Loucy (cell line): ENCODE results near the gene VAV2.
A peak's percentile ranks its signal among the peaks of the same experiment; 100 is the strongest.

Source experiments
- H2AFZ ChIP-seq: fragments of 200-600 bp; sonication (generic); 2 replicates; pipeline ENCODE4 v1.6.0; 2016; ENCODE audit warnings: antibody characterized with exemption, mild to moderate bottlenecking, low read length, moderate library complexity
- H3F3A ChIP-seq: fragments of 200-600 bp; 2 replicates; pipeline ENCODE4 v1.6.0; 2016; ENCODE audit warnings: antibody characterized with exemption, low read depth, mild to moderate bottlenecking
- H3K27me3 ChIP-seq: fragments of 200-600 bp; sonication (generic); 2 replicates; pipeline ENCODE4 v1.6.1; 2014; ENCODE audit warnings: low read length, mild to moderate bottlenecking; ENCODE audit not compliant: insufficient read depth, poor library complexity, severe bottlenecking
- H3K36me3 ChIP-seq: fragments of 200-600 bp; sonication (generic); 2 replicates; pipeline ENCODE4 v1.6.1; 2016; ENCODE audit warnings: low read length; ENCODE audit not compliant: insufficient read depth
- H3K4me1 ChIP-seq: fragments of 200-600 bp; sonication (generic); 2 replicates; pipeline ENCODE4 v1.5.1; 2014; ENCODE audit warnings: low read length, mild to moderate bottlenecking; ENCODE audit not compliant: insufficient read depth, poor library complexity, severe bottlenecking
- H3K4me2 ChIP-seq: fragments of 200-600 bp; sonication (generic); 2 replicates; pipeline ENCODE4 v1.6.0; 2014; ENCODE audit warnings: antibody characterized with exemption, low read length, low read depth, mild to moderate bottlenecking; ENCODE audit not compliant: poor library complexity, severe bottlenecking
- H3K4me3 ChIP-seq: fragments of 200-600 bp; sonication (generic); 2 replicates; pipeline ENCODE4 v1.5.1; 2014; ENCODE audit warnings: low read length, mild to moderate bottlenecking, mixed read lengths; ENCODE audit not compliant: poor library complexity, severe bottlenecking
- H3K79me2 ChIP-seq: fragments of 200-600 bp; sonication (generic); 2 replicates; pipeline ENCODE4 v1.6.1; 2014; ENCODE audit warnings: low read length; ENCODE audit not compliant: insufficient read depth
- H3K9ac ChIP-seq: fragments of 200-600 bp; sonication (generic); 2 replicates; pipeline ENCODE4 v1.6.0; 2014; ENCODE audit warnings: mild to moderate bottlenecking, low read depth, low read length, moderate library complexity; ENCODE audit not compliant: poor library complexity, severe bottlenecking
- H3K9me2 ChIP-seq: fragments of 200-600 bp; sonication (generic); replicated peaks from 2 replicates; pipeline ENCODE4 v1.6.1; 2016; ENCODE audit warnings: low read depth, low read length, mixed read lengths
- H3K9me3 ChIP-seq: fragments of 200-600 bp; sonication (generic); 2 replicates; pipeline ENCODE4 v1.6.1; 2014; ENCODE audit warnings: mild to moderate bottlenecking, antibody characterized with exemption, low read length, low read depth; ENCODE audit not compliant: insufficient read depth
- H4K20me1 ChIP-seq: fragments of 200-600 bp; sonication (generic); 2 replicates; pipeline ENCODE4 v1.6.0; 2014; ENCODE audit warnings: antibody characterized with exemption, low read length, mild to moderate bottlenecking; ENCODE audit not compliant: insufficient read depth, poor library complexity, severe bottlenecking
- CTCF ChIP-seq: fragments of 200-600 bp; sonication (generic); conservative IDR thresholded peaks from 2 replicates; pipeline ENCODE4 v1.5.1; 2014; ENCODE audit warnings: mild to moderate bottlenecking, antibody characterized with exemption, low read length
- EZH2phosphoT487 ChIP-seq: fragments of 200-600 bp; IDR thresholded peaks from 2 replicates; pipeline ENCODE4 v1.6.1; 2018; ENCODE audit warnings: antibody characterized with exemption, mild to moderate bottlenecking, moderate library complexity, borderline replicate concordance

VAV2 gene, protein sequence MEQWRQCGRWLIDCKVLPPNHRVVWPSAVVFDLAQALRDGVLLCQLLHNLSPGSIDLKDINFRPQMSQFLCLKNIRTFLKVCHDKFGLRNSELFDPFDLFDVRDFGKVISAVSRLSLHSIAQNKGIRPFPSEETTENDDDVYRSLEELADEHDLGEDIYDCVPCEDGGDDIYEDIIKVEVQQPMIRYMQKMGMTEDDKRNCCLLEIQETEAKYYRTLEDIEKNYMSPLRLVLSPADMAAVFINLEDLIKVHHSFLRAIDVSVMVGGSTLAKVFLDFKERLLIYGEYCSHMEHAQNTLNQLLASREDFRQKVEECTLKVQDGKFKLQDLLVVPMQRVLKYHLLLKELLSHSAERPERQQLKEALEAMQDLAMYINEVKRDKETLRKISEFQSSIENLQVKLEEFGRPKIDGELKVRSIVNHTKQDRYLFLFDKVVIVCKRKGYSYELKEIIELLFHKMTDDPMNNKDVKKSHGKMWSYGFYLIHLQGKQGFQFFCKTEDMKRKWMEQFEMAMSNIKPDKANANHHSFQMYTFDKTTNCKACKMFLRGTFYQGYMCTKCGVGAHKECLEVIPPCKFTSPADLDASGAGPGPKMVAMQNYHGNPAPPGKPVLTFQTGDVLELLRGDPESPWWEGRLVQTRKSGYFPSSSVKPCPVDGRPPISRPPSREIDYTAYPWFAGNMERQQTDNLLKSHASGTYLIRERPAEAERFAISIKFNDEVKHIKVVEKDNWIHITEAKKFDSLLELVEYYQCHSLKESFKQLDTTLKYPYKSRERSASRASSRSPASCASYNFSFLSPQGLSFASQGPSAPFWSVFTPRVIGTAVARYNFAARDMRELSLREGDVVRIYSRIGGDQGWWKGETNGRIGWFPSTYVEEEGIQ

DNA sequence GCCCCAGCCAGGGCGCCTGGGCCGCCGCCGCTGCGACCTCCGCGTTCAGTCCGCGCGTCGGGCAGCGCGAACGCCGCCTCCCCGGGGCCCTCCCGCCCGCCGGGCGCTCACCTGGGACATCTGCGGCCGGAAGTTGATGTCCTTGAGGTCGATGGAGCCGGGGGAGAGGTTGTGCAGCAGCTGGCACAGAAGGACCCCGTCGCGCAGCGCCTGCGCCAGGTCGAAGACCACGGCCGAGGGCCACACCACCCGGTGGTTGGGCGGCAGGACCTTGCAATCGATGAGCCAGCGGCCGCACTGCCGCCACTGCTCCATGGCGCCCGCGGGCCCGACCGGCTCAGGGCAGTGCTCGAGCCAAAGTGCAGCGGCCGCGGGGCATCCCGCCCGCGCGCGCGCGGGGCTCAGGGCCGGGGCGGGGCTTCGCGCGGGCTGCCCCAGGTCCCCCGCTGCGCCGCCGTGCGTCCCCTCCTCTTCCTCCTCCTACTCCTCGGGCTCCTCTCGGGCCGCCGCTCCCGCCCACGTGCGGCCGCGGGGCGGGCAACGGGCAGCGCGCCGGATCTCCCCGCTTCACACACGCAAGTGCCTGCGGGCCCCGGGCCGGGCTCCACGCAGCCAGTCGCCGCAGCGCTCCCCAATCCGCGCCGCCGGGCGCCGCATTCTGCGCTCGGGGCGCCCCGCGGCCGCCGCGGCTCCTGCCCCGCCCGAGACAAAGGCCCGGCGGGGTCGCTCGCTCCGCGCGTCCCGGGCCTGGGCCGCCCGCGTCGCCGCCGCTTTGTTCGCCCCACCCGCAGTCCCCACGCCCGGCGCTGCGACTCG, at the start of gene VAV2:
VAV2 (minus strand) TSS at position 361 of the 816 bp plus-strand sequence; CDS start at position 315, 46 bp downstream.
- Histone ChIP-seq H3K9me3 (no peaks in the 10 kb centered on the region), H3K36me3 (no peaks in the 10 kb centered on the region), H3K79me2 (peaks cover 45% of the 10 kb centered on the region), H3K9me2 (no peaks in the 10 kb centered on the region), H3K4me2 (peak within 1 kb of the TSS; percentile 98), H3K4me1 (peaks cover 39% of the 10 kb centered on the region), H2AFZ (peak within 1 kb of the TSS; percentile 97), H3K4me3 (peak within 1 kb of the TSS; percentile 97), H3K27me3 (no peaks in the 10 kb centered on the region), H4K20me1 (peaks cover 7% of the 10 kb centered on the region), H3K9ac (peak within 1 kb of the TSS; percentile 95), H3F3A (no peaks in the 10 kb centered on the region)
- TF ChIP-seq CTCF = no peak
- TF ChIP-seq EZH2phosphoT487 = no peak

- peaks cover 82% of the 10 kb centered on the region; the same call in 1 of the 2 replicates for H3K36me3 ChIP-seq
- no peak overlapping the region for H3K4me3 ChIP-seq
- H3K79me2 ChIP-seq = no peaks in the 10 kb centered on the region
- H3K4me1 ChIP-seq = no peaks in the 10 kb centered on the region
- TF ChIP-seq CTCF (no peak), EZH2phosphoT487 (no peak)
- peaks cover 7% of the 10 kb centered on the region for H4K20me1 ChIP-seq
- H3F3A ChIP-seq = no peaks in the 10 kb centered on the region
- no peak overlapping the region for H2AFZ ChIP-seq
- no peaks in the 10 kb centered on the region for H3K9me2 ChIP-seq
- no peaks in the 10 kb centered on the region for H3K27me3 ChIP-seq
- no peak overlapping the region for H3K9ac ChIP-seq
- no peak overlapping the region for H3K4me2 ChIP-seq
- no peaks in the 10 kb centered on the region for H3K9me3 ChIP-seq
Measured at GRCh38 chr9:134041649-134041962, 49.5 kb upstream of the VAV2 start.

DNA sequence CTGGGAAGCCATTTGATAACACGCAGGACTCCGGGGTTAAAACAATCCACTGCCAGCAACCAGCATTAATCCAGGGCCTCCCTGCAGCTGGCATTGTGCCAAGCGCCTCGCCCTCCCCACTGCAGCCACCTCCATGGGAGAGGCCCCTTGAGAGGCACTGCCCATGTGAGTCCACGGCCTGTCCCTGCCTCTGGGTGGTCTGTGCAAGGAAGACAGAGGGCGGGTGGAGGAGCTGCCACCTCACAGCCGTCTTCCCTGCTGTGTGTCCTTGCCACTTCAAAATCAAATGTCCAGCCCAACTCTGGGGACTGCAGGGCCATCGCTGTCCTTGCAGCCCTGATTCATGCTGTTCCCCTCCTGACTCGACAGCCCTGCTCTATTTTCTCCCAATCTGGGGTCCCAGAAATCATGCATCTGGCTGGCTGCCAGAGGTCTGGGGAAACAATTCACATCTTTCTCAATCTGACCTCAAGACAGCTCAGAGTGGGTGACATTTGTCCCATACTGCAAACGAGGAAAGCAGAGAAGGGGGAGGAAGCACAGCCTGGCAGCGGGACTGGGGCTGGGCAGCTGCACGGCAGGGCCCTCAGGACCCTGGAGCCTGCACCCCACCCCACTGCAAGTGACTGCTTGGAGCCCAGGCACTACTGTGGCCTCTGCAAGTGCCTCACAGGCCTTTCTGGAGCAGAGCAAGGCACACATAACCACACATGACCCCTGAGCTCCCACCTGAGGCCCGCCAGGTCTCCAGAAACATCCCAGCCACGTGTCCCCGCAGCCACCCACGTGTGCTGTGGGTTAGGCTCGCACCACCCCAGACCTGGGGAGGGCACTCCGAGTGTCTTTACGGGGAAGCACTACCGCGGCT, 48.9 kb upstream of the VAV2 start:
- Histone ChIP-seq H3K4me3 (no peak overlapping the region), H3K9me3 (no peaks in the 10 kb centered on the region), H3K27me3 (no peaks in the 10 kb centered on the region), H3K4me2 (no peak overlapping the region), H3K79me2 (no peaks in the 10 kb centered on the region), H3K9ac (no peak overlapping the region), H3K36me3 (peaks cover 82% of the 10 kb centered on the region; the same call in 1 of the 2 replicates), H3K4me1 (no peaks in the 10 kb centered on the region), H3K9me2 (no peaks in the 10 kb centered on the region), H4K20me1 (peaks cover 7% of the 10 kb centered on the region), H2AFZ (no peak overlapping the region), H3F3A (no peaks in the 10 kb centered on the region)
- no peak for TF ChIP-seq CTCF
- no peak for TF ChIP-seq EZH2phosphoT487
